Spleen (tissue), 11 donors: ENCODE measurements around the gene PPFIA2. TPM values are rescaled to one million over a fixed set of nuclear protein-coding genes. Genes with fewer than 3 reads are reported as not detected.

Experiments used
- DNase-seq: peaks from one replicate; pipeline ENCODE4 v3.0.0-alpha.2; 2020
- H3K27ac ChIP-seq, 8 donors: fragments of 200-600 bp; sonication (generic) in 7 of 8; 1 replicate in 4 of 8; 2 replicates in 4 of 8; pipeline versions ENCODE4 v1.5.0 to v1.8.0; 2016 to 2021; ENCODE audit warnings: inconsistent platforms in 4 of 8, mild to moderate bottlenecking in 4 of 8, moderate library complexity in 1 of 8
- H3K27me3 ChIP-seq, 7 donors: fragments of 200-600 bp; sonication (generic) in 6 of 7; replicated peaks in 1 of 7; 1 replicate in 4 of 7; 2 replicates in 3 of 7; pipeline versions ENCODE4 v1.5.0 to v1.8.0; 2016 to 2021; ENCODE audit warnings: inconsistent platforms in 3 of 7, mild to moderate bottlenecking in 1 of 7
- H3K36me3 ChIP-seq, 6 donors: fragments of 200-600 bp; sonication (generic) in 5 of 6; 1 replicate in 4 of 6; 2 replicates in 2 of 6; pipeline versions ENCODE4 v1.5.0 to v1.8.0; 2016 to 2021; ENCODE audit warnings: inconsistent platforms in 2 of 6
- H3K4me1 ChIP-seq, 6 donors: fragments of 200-600 bp; sonication (generic) in 5 of 6; 1 replicate in 3 of 6; 2 replicates in 3 of 6; pipeline versions ENCODE4 v1.5.0 to v1.8.0; 2016 to 2021; ENCODE audit warnings: inconsistent platforms in 3 of 6
- H3K4me3 ChIP-seq, 8 donors: fragments of 200-600 bp; sonication (generic) in 7 of 8; 1 replicate in 4 of 8; 2 replicates in 4 of 8; pipeline versions ENCODE4 v1.5.0 to v1.8.0; 2016 to 2021; ENCODE audit warnings: inconsistent platforms in 4 of 8, mild to moderate bottlenecking in 4 of 8, moderate library complexity in 2 of 8
- H3K9me3 ChIP-seq, 8 donors: fragments of 200-600 bp; sonication (generic) in 7 of 8; 1 replicate in 4 of 8; 2 replicates in 4 of 8; pipeline versions ENCODE4 v1.5.0 to v1.8.0; 2016 to 2021; ENCODE audit warnings: inconsistent platforms in 4 of 8
- CTCF ChIP-seq, 11 experiments: fragments of 200-600 bp in 7 of 11; fragments of 450-650 bp in 4 of 11; sonication (generic) in 4 of 11; IDR thresholded peaks in 8 of 11; conservative IDR thresholded peaks in 3 of 11; 1 replicate in 7 of 11; 2 replicates in 4 of 11; pipeline versions ENCODE4 v1.4.0 to v1.8.0; 2016 to 2021; ENCODE audit warnings: antibody characterized with exemption in 11 of 11, inconsistent platforms in 4 of 11, mild to moderate bottlenecking in 1 of 11
- POLR2A ChIP-seq, 3 donors: fragments of 450-650 bp; IDR thresholded peaks; one replicate each; pipeline ENCODE4 v1.5.1; 2017; ENCODE audit warnings: antibody characterized with exemption in 3 of 3, mild to moderate bottlenecking in 1 of 3
- POLR2AphosphoS5 ChIP-seq, 3 donors: sonication (generic); formaldehyde crosslinking; IDR thresholded peaks; one replicate each; pipeline ENCODE4 v1.5.1; 2017; ENCODE audit warnings: antibody characterized with exemption in 3 of 3
- WGBS, 5 donors: extraction: QIAGEN DNeasy Blood & Tissue Kit in 3 of 5; methylation state at CpG; one replicate each; pipeline versions ENCODE4 v1.1.5 to v1.1.7; 2013 to 2018; 5-methylcytosine and 5-hydroxymethylcytosine counted together
- intact Hi-C: fragments of 100-400 bp; cut with DNase I; formaldehyde crosslinking; loops from one replicate; pipeline ENCODE4 v1.15.0; 2023; ENCODE audit warnings: low total_unique reads
- polyA plus RNA-seq, 3 donors: library from polyadenylated mRNA; stranded (reverse); fragments of 200-250 nt; gene quantifications; one replicate each; pipeline ENCODE4 v1.2.1, GENCODE V29; 2013
- total RNA-seq, 7 donors: library from RNA; depleted of rRNA in 3 of 7; stranded (reverse); fragments of >200 nt in 3 of 7; fragmentation: NEBNext Ultra II Directional in 4 of 7; extraction: Animal tissue kit (Norgen Biotek cat#: 25700) in 4 of 7; gene quantifications; one replicate each; pipeline versions ENCODE4 v1.1.0 to v1.2.1, GENCODE V29; 2016 to 2021
- donor health status: healthy with polysubstance abuse.
- donor health status: DM: no; HTN: no; CAD: no; lungs with moderate emphysema.
- donor health status: DM: no; HTN: no; CAD: no.
- donor health status: Bipolar disorder and iron deficiency.
- donor health status: healthy.
- donor health status: DM: no; HTN: no; CAD: no.
- donor health status: DM: yes; HTN: yes; CAD: no.

PPFIA2 gene
- total and polyA plus RNA-seq, 10 donors = 0.04 to 1.1 (median 0.27) TPM; not detected in 2

- 46 to 67% (median 53%) methylated on average over 1 of the region's 1 CpG for WGBS, 5 donors
- H3K4me3 ChIP-seq = no peak overlapping the region
- no peak for TF ChIP-seq POLR2AphosphoS5 (IDR thresholded peaks at IDR 0.05)
- TF ChIP-seq CTCF (IDR thresholded peaks at IDR 0.05 in 8 of 11, conservative IDR thresholded peaks at IDR 0.05 in 3 of 11) = no peak
- no peak for TF ChIP-seq POLR2A (IDR thresholded peaks at IDR 0.05)
- no peak for DNase-seq
- no peaks in the 10 kb centered on the region for H3K4me1 ChIP-seq
- no peaks in the 10 kb centered on the region for H3K36me3 ChIP-seq
- intact Hi-C loops = no loop called here
- H3K27me3 ChIP-seq = no peaks in the 10 kb centered on the region
- no peak overlapping the region for H3K27ac ChIP-seq
- H3K9me3 ChIP-seq = no peaks in the 10 kb centered on the region
These were observed 288.2 kb downstream of the PPFIA2 start for GRCh38 chr12:81470923-81471322.

GRCh38 chr12:81468206-81468605 lies 290.9 kb downstream of the PPFIA2 start:
- H3K4me3 ChIP-seq = no peak overlapping the region
- no peaks in the 10 kb centered on the region for H3K36me3 ChIP-seq
- TF ChIP-seq CTCF (IDR thresholded peaks at IDR 0.05 in 8 of 11, conservative IDR thresholded peaks at IDR 0.05 in 3 of 11) = no peak
- TF ChIP-seq POLR2A (IDR thresholded peaks at IDR 0.05) = no peak
- no peak for TF ChIP-seq POLR2AphosphoS5 (IDR thresholded peaks at IDR 0.05)
- H3K4me1 ChIP-seq = no peaks in the 10 kb centered on the region
- intact Hi-C loops = no loop called here
- DNase-seq = no peak
- H3K9me3 ChIP-seq = no peaks in the 10 kb centered on the region
- H3K27ac ChIP-seq = no peak overlapping the region
- H3K27me3 ChIP-seq = no peaks in the 10 kb centered on the region
- WGBS, 5 donors = 50 to 63% (median 56%) methylated on average over 2 of the region's 2 CpGs

- no peak overlapping the region for H3K4me3 ChIP-seq
- no peak for DNase-seq
- H3K4me1 ChIP-seq = no peaks in the 10 kb centered on the region
- no peaks in the 10 kb centered on the region for H3K9me3 ChIP-seq
- WGBS, 5 donors = 86 to 92% (median 89%) methylated on average over 3 of the region's 3 CpGs
- no peaks in the 10 kb centered on the region for H3K27me3 ChIP-seq
- TF ChIP-seq POLR2A (IDR thresholded peaks at IDR 0.05) = no peak
- no peak for TF ChIP-seq CTCF (IDR thresholded peaks at IDR 0.05 in 8 of 11, conservative IDR thresholded peaks at IDR 0.05 in 3 of 11)
- no peaks in the 10 kb centered on the region for H3K36me3 ChIP-seq
- no peak overlapping the region for H3K27ac ChIP-seq
- intact Hi-C loops = no loop called here
These were observed 293.3 kb downstream of the PPFIA2 start for GRCh38 chr12:81465876-81466275.

- Histone ChIP-seq H3K4me1 (no peaks in the 10 kb centered on the region), H3K9me3 (no peaks in the 10 kb centered on the region), H3K36me3 (no peaks in the 10 kb centered on the region), H3K27me3 (no peaks in the 10 kb centered on the region), H3K27ac (no peak overlapping the region), H3K4me3 (no peak overlapping the region)
- intact Hi-C loops = no loop called here
- DNase-seq = no peak
- no peak for TF ChIP-seq CTCF (IDR thresholded peaks at IDR 0.05 in 8 of 11, conservative IDR thresholded peaks at IDR 0.05 in 3 of 11)
- TF ChIP-seq POLR2A (IDR thresholded peaks at IDR 0.05) = no peak
- no peak for TF ChIP-seq POLR2AphosphoS5 (IDR thresholded peaks at IDR 0.05)
- WGBS, 5 donors = 75 to 88% (median 83%) methylated on average over 3 of the region's 3 CpGs
These were observed 294.0 kb downstream of the PPFIA2 start for GRCh38 chr12:81465191-81465590.
